Psoas muscle (tissue), 8 donors: ENCODE data around the gene RORC. TPM values are rescaled to one million over a fixed set of nuclear protein-coding genes. Genes with fewer than 3 reads are reported as not detected.
"Not testable (repeated sequence)": the region's sequence is repeated elsewhere in the genome, so short reads cannot be mapped to it uniquely, and the experiment has no call there.

Source experiments
- ATAC-seq, 4 donors: fragments of 200-7000 bp; cut with Tn5 transposase; one replicate each; pipeline ENCODE4 v1.9.1; 2020; ENCODE audit warnings: moderate library complexity in 3 of 4, mild to moderate bottlenecking in 2 of 4
- DNase-seq, 2 donors: peaks; one replicate each; pipeline ENCODE4 v3.0.0-alpha.2; 2020
- H3K27ac ChIP-seq: fragments of 200-600 bp; one replicate; pipeline ENCODE4 v1.8.0; 2022
- H3K27me3 ChIP-seq, 3 donors: fragments of 200-600 bp in 1 of 3; one replicate each; pipeline versions ENCODE4 v1.6.1 to v1.8.0; 2013 to 2022; ENCODE audit warnings: low read length in 2 of 3, mild to moderate bottlenecking in 2 of 3, moderate library complexity in 1 of 3; ENCODE audit not compliant: insufficient read depth in 3 of 3
- H3K36me3 ChIP-seq, 2 donors: fragments of 200-600 bp in 1 of 2; one replicate each; pipeline versions ENCODE4 v1.6.1 to v1.8.0; 2013 to 2022; ENCODE audit warnings: low read depth in 1 of 2, mild to moderate bottlenecking in 1 of 2, moderate library complexity in 1 of 2; ENCODE audit not compliant: insufficient read depth in 1 of 2
- H3K4me1 ChIP-seq: fragments of 200-600 bp; one replicate; pipeline ENCODE4 v1.8.0; 2022
- H3K4me3 ChIP-seq: fragments of 200-600 bp; one replicate; pipeline ENCODE4 v1.8.0; 2022; ENCODE audit warnings: mild to moderate bottlenecking
- H3K9me3 ChIP-seq: fragments of 200-600 bp; one replicate; pipeline ENCODE4 v1.8.0; 2022
- CTCF ChIP-seq: fragments of 200-600 bp; IDR thresholded peaks from one replicate; pipeline ENCODE4 v1.8.0; 2022; ENCODE audit warnings: antibody characterized with exemption
- WGBS, 3 donors: extraction: QIAGEN DNeasy Blood & Tissue Kit; methylation state at CpG; one replicate each; pipeline versions ENCODE4 v1.1.6 to v1.1.7; 2013; 5-methylcytosine and 5-hydroxymethylcytosine counted together
- intact Hi-C, 2 donors: fragments of 100-400 bp; cut with DNase I; formaldehyde crosslinking; loops; one replicate each; pipeline versions ENCODE4 v1.11.0 to v1.14.2; 2022
- polyA plus RNA-seq, 3 donors: library from polyadenylated mRNA; stranded (reverse); fragments of 200-250 nt; gene quantifications; one replicate each; pipeline ENCODE4 v1.2.3, GENCODE V29; 2013
- total RNA-seq, 4 donors: library from RNA; stranded (reverse); fragmentation: NEBNext Ultra II Directional in 2 of 4; extraction: Animal tissue kit (Norgen Biotek cat#: 25700) in 2 of 4; gene quantifications; one replicate each; pipeline versions ENCODE4 v1.2.1 to v1.2.4, GENCODE V29; 2021 to 2023
- donor health status: healthy with polysubstance abuse.
- donor health status: DM: no; HTN: no; CAD: no; lungs with moderate emphysema.
- donor health status: Bipolar disorder and iron deficiency.
- donor health status: healthy.
- donor health status: DM: yes; HTN: yes; CAD: no.
- donor health status: DM: no; HTN: no; CAD: no.
- donor health status: DM: no; HTN: no; CAD: no.
- donor health status: DM: yes; HTN: yes; CAD: no.

Gene RORC
- total and polyA plus RNA-seq, 7 donors: 3.5 to 109 (median 62.9) TPM

GRCh38 chr1:151773702-151774101 is 57.9 kb downstream of the RORC start:
- Histone ChIP-seq H3K4me3 (no peak overlapping the region), H3K27ac (no peak overlapping the region), H3K9me3 (no peaks in the 10 kb centered on the region), H3K36me3 (peaks cover 10 to 61% of the 10 kb centered on the region in 2 donors), H3K4me1 (no peaks in the 10 kb centered on the region), H3K27me3 (no peaks in the 10 kb centered on the region)
- DNase-seq: no peak
- intact Hi-C loops: no loop called here
- no peak for TF ChIP-seq CTCF
- ATAC-seq: no peak
- WGBS, 3 donors: 81 to 87% (median 85%) methylated on average over 5 of the region's 5 CpGs

GRCh38 chr1:151769270-151769669 is 62.3 kb downstream of the RORC start:
- H3K4me3 ChIP-seq, H3K27me3 ChIP-seq, DNase-seq, ATAC-seq, H3K9me3 ChIP-seq, H3K27ac ChIP-seq, H3K4me1 ChIP-seq: not testable (repeated sequence)
- WGBS, 3 donors: 89 to 94% (median 91%) methylated on average over 17 to 34 of the region's 34 CpGs
- intact Hi-C loops: loop anchor here in 1 of 2 donors (10.0 kb wide), 1 partner anchor 66 kb away; the partner anchor contains the start of genes C2CD4D and RORC
- peaks cover 4 to 20% of the 10 kb centered on the region in 2 donors for H3K36me3 ChIP-seq

- peaks cover 0 to 12% of the 10 kb centered on the region in 2 donors for H3K36me3 ChIP-seq
- ATAC-seq, H3K9me3 ChIP-seq, H3K4me1 ChIP-seq, H3K27ac ChIP-seq, H3K4me3 ChIP-seq, DNase-seq, H3K27me3 ChIP-seq: not testable (repeated sequence)
- intact Hi-C loops: loop anchor here in 1 of 2 donors (10.0 kb wide), 1 partner anchor 66 kb away; the partner anchor contains the start of genes C2CD4D and RORC
- WGBS, 3 donors: 58 to 68% (median 58%) methylated on average over 2 of the region's 7 CpGs
Observed at GRCh38 chr1:151768351-151769066, 63.1 kb downstream of the RORC start.

- peak; percentile 7 to 18 (median 9) for ATAC-seq
Observed at GRCh38 chr1:151763990-151764389, 67.6 kb downstream of the RORC start.

More at GRCh38 chr1:151763990-151764389, 67.6 kb downstream of the RORC start:
- no peaks in the 10 kb centered on the region for H3K9me3 ChIP-seq
- H3K27ac ChIP-seq: peak overlapping the region; percentile 89
- no peaks in the 10 kb centered on the region for H3K27me3 ChIP-seq
- DNase-seq: no peak
- 39 to 59% (median 47%) methylated on average over 10 of the region's 10 CpGs for WGBS, 3 donors
- peaks cover 14% of the 10 kb centered on the region for H3K4me1 ChIP-seq
- TF ChIP-seq CTCF: no peak
- H3K4me3 ChIP-seq: peak overlapping the region; percentile 88
- peaks cover 10 to 36% of the 10 kb centered on the region in 2 donors for H3K36me3 ChIP-seq
- intact Hi-C loops: loop anchor here (5.0 to 10.0 kb wide), 2 partner anchors 71 to 73 kb away; partner anchors contain the start of genes C2CD4D (in 2 of the 2) and RORC (in 1 of the 2)
